ENCODE measurements around the gene EPHB2.

The EPHB2 gene

DNA sequence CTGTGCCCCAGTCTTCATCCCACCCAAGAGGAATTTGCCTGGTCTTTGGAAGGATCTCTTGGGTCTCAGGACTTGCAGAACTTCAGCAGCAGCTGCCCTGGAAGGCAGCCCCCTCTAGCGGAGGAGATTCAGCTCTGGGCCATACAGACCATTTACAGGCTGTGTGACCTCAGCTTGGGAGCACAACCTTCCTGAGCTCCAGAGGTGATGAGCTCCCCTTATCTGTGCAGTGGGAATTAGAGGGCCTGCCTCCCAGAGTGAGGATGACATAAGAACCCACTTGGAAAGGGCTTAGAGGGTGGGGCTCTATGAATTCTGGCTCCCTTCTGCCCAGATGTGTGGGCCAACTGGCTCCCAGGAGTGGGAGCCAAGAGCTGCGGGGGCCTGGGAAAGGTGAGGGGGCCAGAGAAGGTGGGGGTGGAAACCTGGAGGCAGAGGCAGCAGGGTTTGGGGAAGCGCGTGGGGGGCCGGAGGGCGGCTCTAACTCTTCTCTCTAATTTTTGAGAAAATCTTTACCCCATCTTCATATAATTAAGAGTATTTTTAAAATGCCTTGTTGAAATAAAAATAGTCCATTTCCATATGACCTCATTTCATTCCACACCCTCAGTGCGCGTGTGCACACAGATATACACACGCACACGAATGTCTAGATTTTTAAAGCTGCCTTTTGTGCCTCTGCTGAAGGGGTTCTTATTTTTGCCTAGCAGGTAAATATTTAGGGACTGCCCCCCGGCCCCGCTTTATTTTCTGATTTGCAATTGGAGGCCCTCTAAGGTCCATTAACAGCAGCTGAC is 21.5 kb downstream of the EPHB2 start:
- TF ChIP-seq, protein P1, sequence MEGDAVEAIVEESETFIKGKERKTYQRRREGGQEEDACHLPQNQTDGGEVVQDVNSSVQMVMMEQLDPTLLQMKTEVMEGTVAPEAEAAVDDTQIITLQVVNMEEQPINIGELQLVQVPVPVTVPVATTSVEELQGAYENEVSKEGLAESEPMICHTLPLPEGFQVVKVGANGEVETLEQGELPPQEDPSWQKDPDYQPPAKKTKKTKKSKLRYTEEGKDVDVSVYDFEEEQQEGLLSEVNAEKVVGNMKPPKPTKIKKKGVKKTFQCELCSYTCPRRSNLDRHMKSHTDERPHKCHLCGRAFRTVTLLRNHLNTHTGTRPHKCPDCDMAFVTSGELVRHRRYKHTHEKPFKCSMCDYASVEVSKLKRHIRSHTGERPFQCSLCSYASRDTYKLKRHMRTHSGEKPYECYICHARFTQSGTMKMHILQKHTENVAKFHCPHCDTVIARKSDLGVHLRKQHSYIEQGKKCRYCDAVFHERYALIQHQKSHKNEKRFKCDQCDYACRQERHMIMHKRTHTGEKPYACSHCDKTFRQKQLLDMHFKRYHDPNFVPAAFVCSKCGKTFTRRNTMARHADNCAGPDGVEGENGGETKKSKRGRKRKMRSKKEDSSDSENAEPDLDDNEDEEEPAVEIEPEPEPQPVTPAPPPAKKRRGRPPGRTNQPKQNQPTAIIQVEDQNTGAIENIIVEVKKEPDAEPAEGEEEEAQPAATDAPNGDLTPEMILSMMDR (IDR thresholded peaks at IDR 0.05; ENCODE audit: low read length, missing control alignments), result peak; percentile 74
- H3K4me3 ChIP-seq (replicated peaks; ENCODE audit: low read depth, low read length), result no peak overlapping the region
- DNase-seq (ENCODE audit: low read depth), result peak; percentile 64

DNA sequence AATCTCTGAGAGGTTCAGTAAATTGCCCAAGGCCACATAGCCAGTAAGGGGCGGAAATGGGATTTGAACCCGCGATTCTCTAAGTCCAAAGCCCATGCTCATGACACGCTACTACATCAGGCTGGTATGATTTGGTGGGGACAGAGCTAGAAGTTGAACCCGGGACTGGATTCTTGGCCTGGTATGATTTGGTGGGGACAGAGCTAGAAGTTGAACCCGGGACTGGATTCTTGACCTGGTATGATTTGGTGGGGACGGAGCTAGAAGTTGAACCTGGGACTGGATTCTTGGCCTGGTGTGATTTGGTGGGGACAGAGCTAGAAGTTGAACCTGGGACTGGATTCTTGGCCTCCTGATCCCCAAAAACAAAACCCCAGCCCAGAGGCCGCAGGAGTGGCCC is 23.0 kb downstream of the EPHB2 start:
- TF ChIP-seq, protein P1 (IDR thresholded peaks at IDR 0.05; ENCODE audit: low read length, missing control alignments), result no peak
- DNase-seq (ENCODE audit: low read depth), result no peak
- H3K4me3 ChIP-seq (replicated peaks; ENCODE audit: low read depth, low read length), result no peak overlapping the region

DNA sequence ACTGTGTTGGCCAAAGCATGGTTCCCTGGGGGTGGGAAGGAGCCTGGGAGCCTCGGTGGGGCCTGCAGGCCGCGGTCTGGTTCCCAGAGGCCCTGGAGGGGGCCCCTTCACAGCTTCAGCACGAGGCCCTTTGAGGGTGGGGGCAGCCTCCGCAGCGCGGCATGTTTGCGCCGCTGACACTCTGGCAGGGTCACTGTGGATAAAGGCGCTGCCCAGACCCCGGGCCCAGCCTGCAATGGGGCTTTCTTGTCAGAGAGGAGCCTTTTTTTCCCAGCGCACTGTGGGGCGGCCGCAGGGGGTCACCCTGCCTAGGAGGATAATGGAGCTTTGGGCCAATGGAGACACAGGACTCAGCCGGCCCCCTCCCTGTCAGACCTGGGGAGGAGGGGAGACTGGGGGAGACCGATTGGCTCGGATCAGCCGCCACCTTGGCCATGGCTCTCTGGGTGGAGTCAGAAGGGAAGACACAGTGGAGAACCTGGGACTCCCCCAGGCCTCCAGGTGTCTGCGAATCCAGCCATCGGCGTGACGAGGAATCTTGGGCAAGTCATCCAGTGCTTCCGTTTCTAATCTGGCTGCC is 26.0 kb downstream of the EPHB2 start:
- no peak for DNase-seq (ENCODE audit: low read depth)
- H3K4me3 ChIP-seq (replicated peaks; ENCODE audit: low read depth, low read length), result no peak overlapping the region
- TF ChIP-seq, protein P1 (IDR thresholded peaks at IDR 0.05; ENCODE audit: low read length, missing control alignments), result no peak

DNA sequence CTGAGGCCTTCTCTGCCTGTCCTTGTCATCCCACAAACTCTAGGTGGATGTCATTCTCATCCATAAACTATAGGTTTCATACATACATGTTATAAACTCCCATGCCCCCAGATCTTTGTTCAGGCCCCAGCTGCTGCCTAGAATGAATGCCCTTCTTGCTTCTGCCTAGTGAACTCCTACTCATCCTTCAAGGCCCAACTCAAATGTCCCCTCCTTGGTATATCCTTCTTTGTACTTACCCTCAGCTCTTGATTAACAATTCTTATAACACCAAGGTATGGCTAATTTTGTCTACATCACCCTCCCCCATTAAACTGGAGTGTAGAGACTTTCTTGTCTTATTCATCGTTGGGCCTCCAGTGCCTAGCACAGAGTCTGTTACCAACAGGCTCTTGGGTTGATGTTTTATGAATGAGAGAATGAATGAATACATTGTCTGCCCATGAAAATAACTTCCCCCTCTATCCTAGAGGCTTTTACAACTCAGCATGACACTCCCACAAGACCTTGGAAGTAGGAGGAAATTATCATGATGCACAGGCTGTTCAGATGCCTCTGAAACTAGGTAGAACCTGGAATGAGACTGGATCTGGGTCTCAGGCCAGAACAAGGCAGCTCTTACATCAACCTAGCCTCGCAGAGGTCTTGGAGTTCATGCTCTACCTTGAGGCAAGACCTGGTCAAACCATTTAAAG is 26.9 kb downstream of the EPHB2 start:
- TF ChIP-seq, protein P1 (IDR thresholded peaks at IDR 0.05; ENCODE audit: low read length, missing control alignments), result no peak
- DNase-seq (ENCODE audit: low read depth), result no peak
- no peak overlapping the region for H3K4me3 ChIP-seq (replicated peaks; ENCODE audit: low read depth, low read length)

DNA sequence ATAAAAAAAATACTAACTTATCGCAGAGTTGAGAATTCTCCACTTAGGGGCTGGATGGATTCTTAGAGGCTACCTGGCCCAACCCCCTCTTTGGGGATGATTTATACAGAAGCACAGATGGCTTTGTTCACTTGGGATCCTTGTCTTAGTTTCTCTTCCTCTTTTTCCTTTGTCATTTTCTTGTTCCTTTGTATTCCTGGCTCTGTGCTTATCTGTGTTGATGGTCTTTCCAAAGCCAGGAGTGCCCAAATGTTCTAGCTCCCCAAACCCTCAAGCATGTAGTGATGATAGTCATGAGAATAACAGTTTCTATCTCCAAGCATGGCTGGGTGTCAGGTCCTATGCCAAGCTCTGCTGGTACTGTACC is 27.4 kb downstream of the EPHB2 start:
- H3K4me3 ChIP-seq (replicated peaks; ENCODE audit: low read depth, low read length), result no peak overlapping the region
- DNase-seq (ENCODE audit: low read depth), result no peak
- TF ChIP-seq, protein P1 (IDR thresholded peaks at IDR 0.05; ENCODE audit: low read length, missing control alignments), result no peak

DNA sequence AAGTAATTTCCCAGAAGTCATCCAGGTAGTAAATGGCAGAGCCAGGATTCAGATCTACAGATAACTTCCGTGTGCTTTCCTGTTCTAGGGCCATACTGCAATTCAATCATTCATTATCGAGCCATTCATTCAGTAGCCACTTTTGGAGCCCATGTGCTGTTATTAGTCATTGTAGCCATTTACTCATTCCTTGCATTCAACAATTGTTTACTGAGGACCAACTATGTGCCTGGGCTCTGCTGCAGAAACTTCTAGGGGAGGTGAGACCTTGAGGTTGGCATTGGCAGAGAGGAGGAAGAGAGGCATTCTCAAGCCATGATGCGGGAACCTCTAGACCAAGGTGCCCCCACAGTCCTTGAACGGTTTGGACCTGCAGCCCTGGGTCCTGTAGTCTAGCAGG is 27.9 kb downstream of the EPHB2 start:
- TF ChIP-seq, protein P1 (IDR thresholded peaks at IDR 0.05; ENCODE audit: low read length, missing control alignments), result no peak

More for the DNA sequence above, 27.9 kb downstream of the EPHB2 start:
- H3K4me3 ChIP-seq (replicated peaks; ENCODE audit: low read depth, low read length), result no peak overlapping the region
- peak; percentile 24 for DNase-seq (ENCODE audit: low read depth)

All from fibroblast of pulmonary artery (primary cell).